Neural cell (in vitro differentiated cells): ENCODE measurements around the gene TOR4A.

Experiments
- CTCF ChIP-seq: fragments of 450-650 bp; IDR thresholded peaks from 2 replicates; pipeline ENCODE4 v1.5.1; 2014; ENCODE audit warnings: antibody characterized with exemption, mild to moderate bottlenecking, moderate library complexity; ENCODE audit not compliant: poor library complexity, severe bottlenecking
- EP300 ChIP-seq: fragments of 450-650 bp; conservative IDR thresholded peaks from 2 replicates; pipeline ENCODE4 v1.6.1; 2014; ENCODE audit warnings: antibody characterized with exemption, mild to moderate bottlenecking, moderate library complexity; ENCODE audit not compliant: poor library complexity, severe bottlenecking
- EZH2 ChIP-seq: fragments of 200-600, 300-800 bp; shearing (Covaris generic), sonication (generic); IDR thresholded peaks from 2 replicates; pipeline ENCODE4 v1.6.1; 2014; ENCODE audit warnings: antibody characterized with exemption, low read length, borderline replicate concordance, mild to moderate bottlenecking; ENCODE audit not compliant: insufficient read depth, poor library complexity, severe bottlenecking
- POLR2AphosphoS5 ChIP-seq: IDR thresholded peaks from 2 replicates; pipeline ENCODE4 v1.6.1; 2012
- RAD21 ChIP-seq: fragments of 450-650 bp; conservative IDR thresholded peaks from 2 replicates; pipeline ENCODE4 v1.6.1; 2014; ENCODE audit warnings: antibody characterized with exemption, mild to moderate bottlenecking, moderate library complexity
- REST ChIP-seq: IDR thresholded peaks from 2 replicates; pipeline ENCODE4 v1.6.1; 2012; ENCODE audit warnings: borderline replicate concordance
- TAF1 ChIP-seq: IDR thresholded peaks from 2 replicates; pipeline ENCODE4 v1.6.1; 2012; ENCODE audit warnings: low read depth

DNA sequence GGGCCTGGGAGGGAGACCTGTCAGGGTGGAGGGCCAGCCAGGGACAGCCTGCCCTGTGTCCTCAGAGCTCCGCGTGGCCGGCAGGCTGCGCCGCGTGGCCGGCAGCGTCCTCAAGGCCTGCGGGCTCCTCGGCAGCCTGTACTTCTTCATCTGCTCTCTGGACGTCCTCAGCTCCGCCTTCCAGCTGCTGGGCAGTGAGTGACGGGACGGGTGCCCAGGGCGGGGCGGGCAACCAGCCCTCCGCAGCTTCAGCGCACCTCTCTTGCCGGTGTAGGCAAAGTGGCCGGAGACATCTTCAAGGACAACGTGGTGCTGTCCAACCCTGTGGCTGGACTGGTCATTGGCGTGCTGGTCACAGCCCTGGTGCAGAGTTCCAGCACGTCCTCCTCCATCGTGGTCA is 45.0 kb upstream of the TOR4A start:
- TF ChIP-seq REST: no peak
- no peak for TF ChIP-seq POLR2AphosphoS5
- no peak for TF ChIP-seq CTCF
- TF ChIP-seq EZH2: no peak
- no peak for TF ChIP-seq EP300
- TF ChIP-seq RAD21: no peak
- TF ChIP-seq TAF1: no peak
